OCI-LY1 (cell line): ENCODE measurements around the gene PHKA2.

ENCODE experiments used
- EZH2 ChIP-seq: fragments of 200-600 bp; sonication (generic), shearing (Covaris generic); IDR thresholded peaks from 2 replicates; pipeline ENCODE4 v1.8.0; 2017; ENCODE audit warnings: borderline replicate concordance, mixed run types, mild to moderate bottlenecking, antibody characterized with exemption, low read length, moderate library complexity, mixed read lengths
- TF ChIP-seq, protein P1 (sequence below): fragments of 200-600 bp; sonication (generic), shearing (Covaris generic); IDR thresholded peaks from 2 replicates; pipeline ENCODE4 v1.5.1; 2017; ENCODE audit warnings: mild to moderate bottlenecking, antibody characterized with exemption, low read length, moderate library complexity, mixed read lengths

DNA sequence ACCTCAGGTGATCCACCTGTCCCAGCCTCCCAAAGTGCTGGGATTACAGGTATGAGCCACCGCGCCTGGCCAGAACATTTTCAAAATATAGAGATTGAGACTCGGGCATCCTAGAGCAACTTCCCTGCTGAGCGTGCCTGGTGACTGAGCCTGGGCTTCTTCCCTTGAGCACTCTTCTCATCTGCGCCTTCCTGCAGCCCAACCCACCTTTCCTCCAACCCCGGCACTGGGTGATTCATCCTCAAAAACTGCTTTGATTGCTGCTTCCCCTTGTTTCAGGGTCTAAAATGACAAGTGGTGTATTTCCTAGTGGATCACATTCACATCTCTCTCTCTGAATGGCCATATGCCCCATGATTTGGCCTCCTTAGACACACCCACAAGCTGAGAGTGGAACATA lies 37.8 kb downstream of the PHKA2 start:
- TF ChIP-seq, protein P1, sequence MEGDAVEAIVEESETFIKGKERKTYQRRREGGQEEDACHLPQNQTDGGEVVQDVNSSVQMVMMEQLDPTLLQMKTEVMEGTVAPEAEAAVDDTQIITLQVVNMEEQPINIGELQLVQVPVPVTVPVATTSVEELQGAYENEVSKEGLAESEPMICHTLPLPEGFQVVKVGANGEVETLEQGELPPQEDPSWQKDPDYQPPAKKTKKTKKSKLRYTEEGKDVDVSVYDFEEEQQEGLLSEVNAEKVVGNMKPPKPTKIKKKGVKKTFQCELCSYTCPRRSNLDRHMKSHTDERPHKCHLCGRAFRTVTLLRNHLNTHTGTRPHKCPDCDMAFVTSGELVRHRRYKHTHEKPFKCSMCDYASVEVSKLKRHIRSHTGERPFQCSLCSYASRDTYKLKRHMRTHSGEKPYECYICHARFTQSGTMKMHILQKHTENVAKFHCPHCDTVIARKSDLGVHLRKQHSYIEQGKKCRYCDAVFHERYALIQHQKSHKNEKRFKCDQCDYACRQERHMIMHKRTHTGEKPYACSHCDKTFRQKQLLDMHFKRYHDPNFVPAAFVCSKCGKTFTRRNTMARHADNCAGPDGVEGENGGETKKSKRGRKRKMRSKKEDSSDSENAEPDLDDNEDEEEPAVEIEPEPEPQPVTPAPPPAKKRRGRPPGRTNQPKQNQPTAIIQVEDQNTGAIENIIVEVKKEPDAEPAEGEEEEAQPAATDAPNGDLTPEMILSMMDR = no peak
- no peak for TF ChIP-seq EZH2
